ENCODE data around the gene CCNYL1.
A peak's percentile ranks its signal among the peaks of the same experiment; 100 is the strongest.

CCNYL1 gene

DNA sequence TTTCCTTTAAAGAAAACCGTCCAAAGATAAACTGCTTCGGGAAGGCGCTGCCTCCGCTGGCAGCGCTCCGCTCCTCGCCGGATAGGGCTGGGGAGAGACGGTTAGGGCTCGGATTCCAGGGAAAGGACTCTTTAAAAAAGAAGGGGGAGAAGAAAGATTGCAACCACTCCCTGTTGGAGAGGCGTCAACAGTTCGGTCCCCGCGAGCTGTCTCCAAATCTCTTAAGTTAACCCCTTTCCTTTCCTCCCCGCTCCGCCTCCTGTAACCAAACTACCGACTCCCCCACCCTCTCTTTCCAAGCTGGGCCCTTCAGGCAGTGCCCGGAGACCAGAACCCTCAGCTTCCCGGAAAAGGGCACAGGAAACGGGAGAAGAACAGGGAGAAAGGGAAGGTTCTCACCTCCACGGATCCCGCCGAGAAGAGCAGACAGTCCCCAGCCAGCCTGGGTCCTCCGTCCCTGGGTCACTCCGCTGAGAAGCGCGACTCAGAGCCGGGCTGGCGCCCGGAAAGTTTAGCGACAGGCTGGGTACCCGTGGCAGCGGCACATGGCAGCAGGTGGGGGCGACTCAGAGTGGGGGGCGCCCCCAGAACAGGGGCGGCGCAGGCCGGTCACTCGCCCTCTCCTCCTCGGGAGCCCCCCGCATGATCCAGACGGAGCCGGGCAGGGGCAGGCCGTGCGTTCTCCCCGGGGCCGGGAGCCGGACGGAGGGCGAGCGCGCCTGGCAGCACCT lies 57.6 kb downstream of the CCNYL1 start:
- peak overlapping the region; percentile 95 for H3K27ac ChIP-seq
- TF ChIP-seq, protein P1, sequence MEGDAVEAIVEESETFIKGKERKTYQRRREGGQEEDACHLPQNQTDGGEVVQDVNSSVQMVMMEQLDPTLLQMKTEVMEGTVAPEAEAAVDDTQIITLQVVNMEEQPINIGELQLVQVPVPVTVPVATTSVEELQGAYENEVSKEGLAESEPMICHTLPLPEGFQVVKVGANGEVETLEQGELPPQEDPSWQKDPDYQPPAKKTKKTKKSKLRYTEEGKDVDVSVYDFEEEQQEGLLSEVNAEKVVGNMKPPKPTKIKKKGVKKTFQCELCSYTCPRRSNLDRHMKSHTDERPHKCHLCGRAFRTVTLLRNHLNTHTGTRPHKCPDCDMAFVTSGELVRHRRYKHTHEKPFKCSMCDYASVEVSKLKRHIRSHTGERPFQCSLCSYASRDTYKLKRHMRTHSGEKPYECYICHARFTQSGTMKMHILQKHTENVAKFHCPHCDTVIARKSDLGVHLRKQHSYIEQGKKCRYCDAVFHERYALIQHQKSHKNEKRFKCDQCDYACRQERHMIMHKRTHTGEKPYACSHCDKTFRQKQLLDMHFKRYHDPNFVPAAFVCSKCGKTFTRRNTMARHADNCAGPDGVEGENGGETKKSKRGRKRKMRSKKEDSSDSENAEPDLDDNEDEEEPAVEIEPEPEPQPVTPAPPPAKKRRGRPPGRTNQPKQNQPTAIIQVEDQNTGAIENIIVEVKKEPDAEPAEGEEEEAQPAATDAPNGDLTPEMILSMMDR (IDR thresholded peaks at IDR 0.05) = no peak
- no peak for TF ChIP-seq ZFX (IDR thresholded peaks at IDR 0.05; ENCODE audit: borderline replicate concordance)

DNA sequence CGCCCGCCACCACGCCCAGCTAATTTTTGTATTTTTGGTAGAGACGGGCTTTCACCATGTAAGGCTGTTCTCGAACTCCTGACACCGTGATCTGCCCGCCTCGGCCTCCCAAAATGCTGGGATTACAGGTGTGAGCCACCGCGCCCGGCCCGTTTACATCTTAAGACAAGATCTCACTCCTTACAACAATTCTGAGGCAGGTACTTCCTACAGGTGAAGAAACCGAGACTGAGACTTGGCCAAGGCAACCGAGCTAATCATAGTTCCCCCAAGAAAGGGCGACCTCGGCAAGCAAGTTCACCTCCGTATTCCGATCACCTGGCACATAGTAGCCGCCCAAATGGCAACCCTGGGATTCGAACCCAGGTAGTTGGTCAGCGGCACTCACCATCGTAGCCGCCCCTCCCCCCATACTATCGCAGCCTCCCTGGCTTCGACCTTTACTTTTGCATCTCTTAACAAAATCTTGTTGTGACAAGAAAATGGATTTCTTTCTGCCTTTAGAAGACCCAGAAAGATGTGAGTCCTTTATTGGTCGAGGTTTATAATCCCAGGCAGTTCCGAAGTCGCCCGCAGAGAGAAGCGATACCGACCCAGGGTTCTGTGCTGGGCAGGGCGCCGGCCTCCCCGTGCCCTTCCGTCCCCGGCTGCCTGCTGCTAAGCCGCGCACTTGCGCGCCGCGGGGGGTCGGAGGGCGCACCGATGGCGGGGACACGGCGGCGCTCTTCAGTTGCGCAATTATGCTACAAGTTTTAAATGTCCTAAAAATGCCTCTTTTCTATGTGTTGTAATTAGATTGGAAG lies 59.4 kb downstream of the CCNYL1 start:
- H3K27ac ChIP-seq = peak overlapping the region; percentile 95
- TF ChIP-seq, protein P1 (IDR thresholded peaks at IDR 0.05) = no peak

DNA sequence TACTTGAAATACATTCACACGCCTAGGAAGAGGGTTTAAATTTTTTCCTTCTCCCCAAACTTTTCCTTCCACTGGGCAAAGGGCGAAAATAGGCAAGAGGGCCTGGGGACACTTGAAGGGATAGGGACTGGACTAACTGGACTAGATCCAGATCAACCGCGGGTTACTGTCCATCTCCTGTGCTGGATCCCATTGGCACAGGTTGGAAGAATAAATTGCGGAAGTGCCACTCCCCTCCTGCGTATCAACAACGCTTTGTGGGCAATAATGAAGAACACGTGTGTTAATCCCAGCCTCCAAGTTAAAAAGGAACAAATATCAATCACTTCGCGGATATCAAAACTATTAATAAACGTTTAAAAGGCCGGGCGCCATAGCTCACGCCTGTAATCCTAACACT lies 60.0 kb downstream of the CCNYL1 start:
- TF ChIP-seq ZFX (IDR thresholded peaks at IDR 0.05; ENCODE audit: borderline replicate concordance) = no peak
- TF ChIP-seq, protein P1 (IDR thresholded peaks at IDR 0.05) = no peak
- H3K27ac ChIP-seq = no peak overlapping the region

DNA sequence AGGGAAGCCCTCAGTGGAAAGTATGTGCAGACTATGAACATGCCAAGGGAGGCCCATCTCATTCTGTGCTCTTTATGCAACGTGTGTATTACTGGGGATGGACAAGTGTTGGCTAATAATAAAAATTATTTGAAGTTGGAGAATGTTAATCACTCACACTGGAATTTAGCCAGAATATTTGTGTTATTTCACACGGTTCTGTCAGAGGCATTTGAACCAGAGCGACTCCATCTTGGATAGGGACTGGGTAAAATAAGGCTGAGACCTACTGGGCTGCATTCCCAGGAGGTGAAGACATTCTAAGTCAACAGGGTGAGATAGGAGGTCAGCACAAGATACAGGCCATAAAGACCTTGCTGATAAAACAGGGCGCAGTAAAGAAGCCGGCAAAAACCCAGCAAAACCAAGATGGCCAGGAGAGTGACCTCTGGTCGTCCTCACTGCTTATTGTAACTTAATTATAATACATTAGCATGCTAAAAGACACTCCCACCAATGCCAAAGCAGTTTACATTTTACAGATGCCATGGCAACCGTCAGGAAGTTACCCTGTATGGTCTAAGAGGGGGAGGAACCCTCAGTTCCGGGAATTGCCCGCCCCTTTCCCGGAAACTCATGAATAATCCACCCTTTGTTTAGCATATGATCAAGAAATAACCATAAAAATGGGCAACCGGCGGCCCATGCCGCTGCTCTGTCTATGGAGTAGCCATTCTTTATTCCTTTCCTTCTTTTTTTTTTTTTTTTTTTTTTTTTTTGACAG lies 60.8 kb downstream of the CCNYL1 start:
- no peak overlapping the region for H3K27ac ChIP-seq
- TF ChIP-seq ZFX (IDR thresholded peaks at IDR 0.05; ENCODE audit: borderline replicate concordance) = no peak
- TF ChIP-seq, protein P1 (IDR thresholded peaks at IDR 0.05) = no peak

DNA sequence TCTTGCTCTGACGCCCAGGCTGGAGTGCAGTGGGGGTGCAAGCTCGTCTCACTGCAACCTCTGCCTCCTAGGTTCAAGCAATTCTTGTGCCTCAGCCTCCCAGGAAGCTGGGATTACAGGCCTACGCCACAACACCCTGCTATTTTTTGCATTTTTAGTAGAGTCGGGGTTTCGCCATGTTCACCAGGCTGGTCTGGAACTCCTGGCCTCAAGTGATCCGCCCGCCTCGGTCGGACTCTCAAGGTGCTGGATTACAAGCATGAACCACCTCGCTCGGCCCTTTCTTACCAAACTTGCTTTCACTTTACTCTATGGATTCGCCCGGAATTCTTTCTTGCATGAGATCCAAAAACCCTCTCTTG lies 61.4 kb downstream of the CCNYL1 start:
- TF ChIP-seq, protein P1 (IDR thresholded peaks at IDR 0.05) = no peak
- no peak for TF ChIP-seq ZFX (IDR thresholded peaks at IDR 0.05; ENCODE audit: borderline replicate concordance)
- H3K27ac ChIP-seq = no peak overlapping the region

DNA sequence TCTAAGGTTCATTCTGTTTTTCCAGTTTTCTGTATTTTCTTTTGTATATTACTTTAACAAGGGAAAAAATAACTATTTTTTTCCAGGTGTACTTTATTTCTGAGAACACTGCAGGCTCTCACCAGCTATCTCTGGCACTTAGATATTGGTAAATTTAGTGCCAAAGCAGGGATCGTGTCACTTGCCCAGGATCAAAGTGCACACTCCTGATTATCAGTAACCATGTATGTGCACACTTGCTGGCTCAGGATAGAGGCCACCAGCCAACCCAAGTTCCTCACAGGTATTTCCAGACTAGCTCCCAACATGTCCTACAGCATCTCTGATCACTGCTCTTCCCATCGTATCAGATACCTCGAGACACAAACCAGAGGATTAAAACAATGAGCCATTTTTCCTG lies 64.0 kb downstream of the CCNYL1 start:
- TF ChIP-seq ZFX (IDR thresholded peaks at IDR 0.05; ENCODE audit: borderline replicate concordance) = no peak
- TF ChIP-seq, protein P1 (IDR thresholded peaks at IDR 0.05) = no peak

More for the DNA sequence above, 64.0 kb downstream of the CCNYL1 start:
- no peak overlapping the region for H3K27ac ChIP-seq

Data from 22Rv1 (cell line).